ENCODE data around the gene TENM3.

GRCh38 chr4:182242787-182243186 lies 415 bp upstream of the TENM3 start:
- no peak for TF ChIP-seq CTCF (IDR thresholded peaks at IDR 0.05; ENCODE audit: low read length)
- no peak for TF ChIP-seq EZH2 (optimal IDR thresholded peaks at IDR 0.05; ENCODE audit: low read depth, low read length)
- TF ChIP-seq EZH2phosphoT487 (IDR thresholded peaks at IDR 0.05; ENCODE audit: low read length): no peak

All from MM.1S (cell line).